ENCODE data around the gene NBPF3.
"Not testable (repeated sequence)": the region's sequence is repeated elsewhere in the genome, so short reads cannot be mapped to it uniquely, and the experiment has no call there.

DNA sequence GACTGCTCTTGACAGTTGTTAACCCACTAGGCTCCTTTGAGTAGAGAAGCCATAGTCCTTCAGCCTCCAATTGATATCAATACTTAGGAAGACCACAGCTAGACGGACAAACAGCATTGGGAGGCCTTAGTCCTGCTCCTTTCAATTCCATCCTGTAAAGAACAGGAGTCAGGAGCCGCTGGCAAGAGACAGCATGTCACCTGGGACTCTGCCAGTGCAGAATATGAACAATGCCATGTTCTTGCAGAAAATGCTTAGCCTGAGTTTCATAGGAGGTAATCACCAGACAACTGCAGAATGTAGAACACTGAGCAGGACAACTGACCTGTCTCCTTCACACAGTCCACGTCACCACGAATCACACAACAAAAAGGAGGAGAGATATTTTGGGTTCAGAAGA is 43.9 kb downstream of the NBPF3 start:
- TF ChIP-seq, protein P1, sequence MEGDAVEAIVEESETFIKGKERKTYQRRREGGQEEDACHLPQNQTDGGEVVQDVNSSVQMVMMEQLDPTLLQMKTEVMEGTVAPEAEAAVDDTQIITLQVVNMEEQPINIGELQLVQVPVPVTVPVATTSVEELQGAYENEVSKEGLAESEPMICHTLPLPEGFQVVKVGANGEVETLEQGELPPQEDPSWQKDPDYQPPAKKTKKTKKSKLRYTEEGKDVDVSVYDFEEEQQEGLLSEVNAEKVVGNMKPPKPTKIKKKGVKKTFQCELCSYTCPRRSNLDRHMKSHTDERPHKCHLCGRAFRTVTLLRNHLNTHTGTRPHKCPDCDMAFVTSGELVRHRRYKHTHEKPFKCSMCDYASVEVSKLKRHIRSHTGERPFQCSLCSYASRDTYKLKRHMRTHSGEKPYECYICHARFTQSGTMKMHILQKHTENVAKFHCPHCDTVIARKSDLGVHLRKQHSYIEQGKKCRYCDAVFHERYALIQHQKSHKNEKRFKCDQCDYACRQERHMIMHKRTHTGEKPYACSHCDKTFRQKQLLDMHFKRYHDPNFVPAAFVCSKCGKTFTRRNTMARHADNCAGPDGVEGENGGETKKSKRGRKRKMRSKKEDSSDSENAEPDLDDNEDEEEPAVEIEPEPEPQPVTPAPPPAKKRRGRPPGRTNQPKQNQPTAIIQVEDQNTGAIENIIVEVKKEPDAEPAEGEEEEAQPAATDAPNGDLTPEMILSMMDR (IDR thresholded peaks at IDR 0.05) = not testable (repeated sequence)
- TF ChIP-seq POLR2A (IDR thresholded peaks at IDR 0.05) = not testable (repeated sequence)
